Measurements from ENCODE around the gene SMYD3.

SMYD3 gene

DNA sequence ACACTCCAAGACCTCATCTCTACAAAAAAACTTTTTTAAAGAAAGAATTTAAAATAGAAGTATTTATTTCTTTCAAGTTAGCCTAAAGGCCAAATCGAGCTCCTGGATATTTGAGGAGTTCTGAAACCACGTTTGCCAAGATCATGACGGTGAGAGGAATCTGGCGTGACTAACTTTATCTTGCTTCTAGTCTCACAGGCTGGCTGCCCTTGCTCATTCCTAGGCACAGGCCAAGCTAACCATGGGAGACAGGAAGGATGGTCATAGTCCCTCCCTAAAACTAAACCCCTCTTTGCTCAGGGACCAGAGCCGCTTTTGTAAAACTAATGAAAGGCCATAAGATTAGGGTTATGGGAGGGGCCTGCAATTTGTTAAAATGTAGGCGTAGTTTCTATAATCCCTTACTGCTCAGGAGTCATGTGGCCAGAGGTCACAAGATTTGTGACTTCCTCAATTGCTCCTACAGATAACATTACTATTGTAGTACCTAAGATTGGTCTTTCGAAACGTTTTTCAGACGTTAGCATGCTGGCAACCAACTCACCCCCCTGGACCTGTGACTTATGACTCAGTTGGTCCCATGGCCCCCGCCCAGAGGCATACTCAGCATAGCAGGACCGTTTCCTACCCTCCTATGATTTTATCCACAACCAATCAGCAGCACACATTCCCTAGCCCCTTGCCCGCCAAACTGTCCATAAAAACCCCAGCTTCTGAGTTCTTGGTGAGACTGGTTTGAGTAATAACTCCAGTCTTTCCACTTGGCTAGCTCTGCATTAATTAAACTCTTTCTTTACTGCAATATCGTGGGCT lies 425.0 kb downstream of the SMYD3 start:
- H3K27ac ChIP-seq: no peak overlapping the region
- TF ChIP-seq, protein P1, sequence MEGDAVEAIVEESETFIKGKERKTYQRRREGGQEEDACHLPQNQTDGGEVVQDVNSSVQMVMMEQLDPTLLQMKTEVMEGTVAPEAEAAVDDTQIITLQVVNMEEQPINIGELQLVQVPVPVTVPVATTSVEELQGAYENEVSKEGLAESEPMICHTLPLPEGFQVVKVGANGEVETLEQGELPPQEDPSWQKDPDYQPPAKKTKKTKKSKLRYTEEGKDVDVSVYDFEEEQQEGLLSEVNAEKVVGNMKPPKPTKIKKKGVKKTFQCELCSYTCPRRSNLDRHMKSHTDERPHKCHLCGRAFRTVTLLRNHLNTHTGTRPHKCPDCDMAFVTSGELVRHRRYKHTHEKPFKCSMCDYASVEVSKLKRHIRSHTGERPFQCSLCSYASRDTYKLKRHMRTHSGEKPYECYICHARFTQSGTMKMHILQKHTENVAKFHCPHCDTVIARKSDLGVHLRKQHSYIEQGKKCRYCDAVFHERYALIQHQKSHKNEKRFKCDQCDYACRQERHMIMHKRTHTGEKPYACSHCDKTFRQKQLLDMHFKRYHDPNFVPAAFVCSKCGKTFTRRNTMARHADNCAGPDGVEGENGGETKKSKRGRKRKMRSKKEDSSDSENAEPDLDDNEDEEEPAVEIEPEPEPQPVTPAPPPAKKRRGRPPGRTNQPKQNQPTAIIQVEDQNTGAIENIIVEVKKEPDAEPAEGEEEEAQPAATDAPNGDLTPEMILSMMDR (conservative IDR thresholded peaks at IDR 0.05): no peak
- no peak for TF ChIP-seq ZFX (IDR thresholded peaks at IDR 0.05)

DNA sequence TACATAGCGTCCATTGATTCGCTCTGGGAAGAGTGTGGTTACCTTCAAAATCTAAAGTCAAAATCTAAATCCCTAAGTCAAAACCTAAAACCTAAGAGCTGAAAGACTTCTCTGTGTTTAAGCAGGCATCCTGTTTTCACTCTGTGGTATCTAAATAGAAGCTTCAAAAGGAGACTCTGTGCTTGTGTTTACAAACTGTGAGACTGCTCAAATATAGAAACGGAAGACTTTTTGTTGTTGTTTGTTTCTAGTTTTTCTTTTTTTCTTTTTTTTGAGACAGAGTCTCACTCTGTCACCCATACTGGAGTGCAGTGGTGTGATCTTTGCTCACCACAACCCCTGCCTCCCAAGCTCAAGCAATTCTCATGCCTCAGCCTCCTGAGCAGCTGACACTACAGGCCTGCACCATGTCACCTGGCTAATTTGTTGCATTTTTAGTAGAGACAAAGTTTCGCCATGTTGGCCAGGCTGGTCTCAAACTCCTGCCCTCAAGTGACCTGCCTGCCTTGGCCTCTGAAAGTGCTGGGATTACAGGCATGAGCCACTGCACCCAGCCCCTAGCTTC lies 425.9 kb downstream of the SMYD3 start:
- TF ChIP-seq ZFX (IDR thresholded peaks at IDR 0.05): no peak
- TF ChIP-seq, protein P1 (conservative IDR thresholded peaks at IDR 0.05): no peak
- H3K27ac ChIP-seq: no peak overlapping the region

DNA sequence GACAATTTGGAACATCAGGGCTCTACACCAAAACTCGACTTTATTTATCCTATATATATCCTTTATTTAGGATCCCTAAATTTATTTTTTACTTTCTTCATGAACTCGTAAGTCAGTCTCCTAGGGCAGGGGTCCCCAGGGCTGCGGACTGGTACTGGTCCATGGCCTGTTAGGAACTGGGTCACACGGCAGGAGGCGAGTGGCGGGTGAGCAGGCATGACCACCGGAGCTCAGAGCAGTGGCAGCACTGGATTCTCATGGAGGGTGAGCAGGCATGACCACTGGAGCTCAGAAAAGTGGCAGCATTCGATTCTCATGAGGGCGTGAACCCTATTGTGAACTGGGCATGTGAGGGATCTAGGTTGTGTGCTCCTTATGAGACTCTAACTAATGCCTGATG lies 427.0 kb downstream of the SMYD3 start:
- TF ChIP-seq, protein P1 (conservative IDR thresholded peaks at IDR 0.05): no peak
- TF ChIP-seq ZFX (IDR thresholded peaks at IDR 0.05): no peak
- no peak overlapping the region for H3K27ac ChIP-seq

DNA sequence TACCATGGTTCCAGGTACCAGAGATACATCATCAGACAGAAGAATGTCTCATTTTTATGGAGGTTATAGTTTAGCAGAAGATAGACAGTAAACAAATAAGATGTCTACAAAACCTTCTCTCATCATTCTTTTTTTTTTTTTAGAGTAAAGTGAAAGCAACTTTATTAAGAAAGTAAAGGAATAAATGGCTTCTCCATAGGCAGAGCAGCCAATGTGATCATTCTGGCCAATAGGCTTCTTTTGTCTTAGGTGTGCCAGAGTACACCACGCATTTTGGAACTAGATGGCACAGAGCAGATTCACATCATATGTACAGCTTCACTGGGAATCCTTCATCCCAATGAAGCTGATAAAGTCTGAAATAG lies 428.2 kb downstream of the SMYD3 start:
- no peak overlapping the region for H3K27ac ChIP-seq
- TF ChIP-seq, protein P1 (conservative IDR thresholded peaks at IDR 0.05): no peak
- TF ChIP-seq ZFX (IDR thresholded peaks at IDR 0.05): no peak

DNA sequence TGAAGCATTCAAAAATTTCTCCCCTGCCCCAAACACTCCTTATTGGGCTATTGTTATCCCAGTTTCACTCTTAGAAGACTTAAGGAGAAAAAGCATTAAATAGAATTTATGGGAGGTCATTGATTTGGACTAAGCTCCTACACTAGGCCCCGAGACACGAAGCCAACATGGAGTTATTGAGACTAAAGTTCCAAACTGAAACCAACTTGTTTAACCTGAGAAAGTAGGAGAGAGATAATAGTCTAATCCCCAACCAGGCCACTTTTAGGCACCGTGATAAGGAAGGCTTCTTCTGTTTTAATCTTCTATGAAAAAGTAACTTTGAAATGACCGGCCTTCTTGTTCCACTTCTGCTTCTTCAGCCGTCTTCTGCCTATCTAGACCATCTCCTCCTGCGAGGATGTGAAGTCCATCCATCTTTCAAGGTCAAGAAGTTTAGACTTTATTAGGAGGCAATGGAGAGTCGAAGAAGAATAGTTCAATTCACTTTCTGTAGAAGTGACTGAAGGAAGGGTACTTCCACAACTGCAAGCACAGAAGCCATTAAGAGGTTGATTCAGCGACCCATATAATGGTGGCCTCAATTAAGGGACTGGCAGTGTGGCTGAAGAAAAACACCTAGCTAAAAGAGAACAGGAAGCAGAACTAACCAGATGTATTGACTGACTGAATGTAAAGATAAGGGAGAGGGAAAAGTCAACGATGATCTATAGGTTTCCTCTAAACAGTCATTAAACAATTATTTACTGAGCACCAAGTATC lies 428.8 kb downstream of the SMYD3 start:
- TF ChIP-seq ZFX (IDR thresholded peaks at IDR 0.05): no peak
- TF ChIP-seq, protein P1 (conservative IDR thresholded peaks at IDR 0.05): no peak
- H3K27ac ChIP-seq: no peak overlapping the region

DNA sequence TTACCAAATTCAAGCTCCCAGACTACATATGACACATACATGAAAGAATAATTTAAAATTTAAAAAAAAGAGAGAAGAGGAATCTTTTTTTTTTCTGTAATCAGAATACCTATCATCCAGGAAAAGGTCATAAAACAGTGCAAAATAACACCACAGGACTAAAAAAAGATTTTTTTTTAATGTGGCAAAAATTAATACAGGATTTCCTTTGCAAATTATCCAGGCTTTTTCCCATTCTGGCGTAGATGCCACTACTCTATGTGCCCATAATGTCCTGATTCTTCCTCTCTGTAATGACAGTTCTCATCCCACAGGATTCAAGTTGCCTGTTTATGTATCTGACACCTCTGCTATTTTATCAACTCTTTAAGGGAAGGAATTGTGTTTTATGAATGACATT lies 429.6 kb downstream of the SMYD3 start:
- TF ChIP-seq ZFX (IDR thresholded peaks at IDR 0.05): no peak
- TF ChIP-seq, protein P1 (conservative IDR thresholded peaks at IDR 0.05): no peak
- no peak overlapping the region for H3K27ac ChIP-seq

DNA sequence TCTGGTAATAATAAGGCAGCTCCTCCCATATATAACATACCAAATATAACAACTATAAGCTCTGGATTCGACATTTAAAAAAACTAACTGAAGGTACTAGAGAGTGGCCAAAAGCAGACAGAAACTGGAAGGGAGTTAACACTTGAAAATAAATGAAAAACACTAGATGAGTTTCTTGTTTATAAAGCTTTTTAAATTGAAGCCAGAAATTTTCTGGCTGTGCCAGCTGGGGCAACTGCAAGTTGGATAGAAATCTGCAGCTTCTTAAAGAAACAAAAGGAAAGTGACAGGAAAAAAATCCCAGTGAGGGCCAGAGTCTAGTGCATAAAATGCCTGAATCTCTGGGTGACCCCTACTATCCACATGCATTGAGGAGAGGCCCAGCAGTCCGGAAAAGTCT lies 432.7 kb downstream of the SMYD3 start:
- TF ChIP-seq ZFX (IDR thresholded peaks at IDR 0.05): no peak
- TF ChIP-seq, protein P1 (conservative IDR thresholded peaks at IDR 0.05): no peak
- no peak overlapping the region for H3K27ac ChIP-seq

All from C4-2B (cell line).